Measurements from ENCODE around the gene KRT12.
"Not testable (repeated sequence)": the region's sequence is repeated elsewhere in the genome, so short reads cannot be mapped to it uniquely, and the experiment has no call there.

DNA sequence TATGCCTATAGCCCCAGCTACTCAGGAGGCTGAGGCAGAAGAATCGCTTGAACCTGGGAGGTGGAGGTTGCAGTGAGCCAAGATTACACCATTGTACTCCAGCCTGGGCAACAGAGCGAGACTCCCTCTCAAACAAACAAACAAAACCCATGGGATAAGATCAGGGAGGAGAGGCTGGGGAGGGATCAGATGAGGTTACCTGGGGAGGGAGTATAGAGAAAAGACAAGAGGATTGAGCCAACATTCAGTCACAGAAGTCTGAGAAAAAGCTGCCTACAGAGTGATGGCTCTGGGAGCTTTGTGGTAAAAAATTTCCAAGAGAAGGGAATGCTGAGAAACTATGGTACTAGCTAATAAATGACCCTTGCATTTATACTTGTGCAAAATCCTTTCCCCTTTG, 8.4 kb downstream of the KRT12 start:
- TF ChIP-seq, protein P1, sequence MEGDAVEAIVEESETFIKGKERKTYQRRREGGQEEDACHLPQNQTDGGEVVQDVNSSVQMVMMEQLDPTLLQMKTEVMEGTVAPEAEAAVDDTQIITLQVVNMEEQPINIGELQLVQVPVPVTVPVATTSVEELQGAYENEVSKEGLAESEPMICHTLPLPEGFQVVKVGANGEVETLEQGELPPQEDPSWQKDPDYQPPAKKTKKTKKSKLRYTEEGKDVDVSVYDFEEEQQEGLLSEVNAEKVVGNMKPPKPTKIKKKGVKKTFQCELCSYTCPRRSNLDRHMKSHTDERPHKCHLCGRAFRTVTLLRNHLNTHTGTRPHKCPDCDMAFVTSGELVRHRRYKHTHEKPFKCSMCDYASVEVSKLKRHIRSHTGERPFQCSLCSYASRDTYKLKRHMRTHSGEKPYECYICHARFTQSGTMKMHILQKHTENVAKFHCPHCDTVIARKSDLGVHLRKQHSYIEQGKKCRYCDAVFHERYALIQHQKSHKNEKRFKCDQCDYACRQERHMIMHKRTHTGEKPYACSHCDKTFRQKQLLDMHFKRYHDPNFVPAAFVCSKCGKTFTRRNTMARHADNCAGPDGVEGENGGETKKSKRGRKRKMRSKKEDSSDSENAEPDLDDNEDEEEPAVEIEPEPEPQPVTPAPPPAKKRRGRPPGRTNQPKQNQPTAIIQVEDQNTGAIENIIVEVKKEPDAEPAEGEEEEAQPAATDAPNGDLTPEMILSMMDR (IDR thresholded peaks at IDR 0.05; ENCODE audit: low read depth, low read length): not testable (repeated sequence)
- not testable (repeated sequence) for TF ChIP-seq EZH2phosphoT487 (IDR thresholded peaks at IDR 0.05; ENCODE audit: low read depth)

All from OCI-LY3 (cell line).